HG03442 (cell line): ENCODE measurements around the gene FXYD5.
"Not testable (repeated sequence)": the region's sequence is repeated elsewhere in the genome, so short reads cannot be mapped to it uniquely, and the experiment has no call there.

Source experiments
- ATAC-seq: cut with Tn5 transposase; IDR thresholded peaks from one replicate; pipeline ENCODE4 v1.9.1; 2021; ENCODE audit warnings: mild to moderate bottlenecking, moderate library complexity; ENCODE audit not compliant: unreplicated experiment

FXYD5 gene

GRCh38 chr19:35136977-35137702, 17.4 kb upstream of the FXYD5 start:
- ATAC-seq, result no peak

GRCh38 chr19:35138305-35138892, 16.1 kb upstream of the FXYD5 start, which contains the start of gene FXYD1:
FXYD1 (plus strand) TSS chr19:35138824; CDS start chr19:35140080, 1,256 bp downstream.
- no peak for ATAC-seq

GRCh38 chr19:35140207-35140961, 14.2 kb upstream of the FXYD5 start:
- ATAC-seq, result no peak

GRCh38 chr19:35140962-35141836, 13.3 kb upstream of the FXYD5 start:
- ATAC-seq, result peak; percentile 45

- no peak for ATAC-seq
Observed at GRCh38 chr19:35141837-35142605, 12.5 kb upstream of the FXYD5 start.

- no peak for ATAC-seq
Observed at GRCh38 chr19:35142606-35143230, 11.8 kb upstream of the FXYD5 start.

- ATAC-seq, result no peak
Observed at GRCh38 chr19:35143231-35143715, 11.3 kb upstream of the FXYD5 start, which contains the start of gene FXYD7. FXYD7 (plus strand) TSS chr19:35143255; CDS start chr19:35143334, 79 bp downstream.

GRCh38 chr19:35143818-35144217, 10.7 kb upstream of the FXYD5 start:
- no peak for ATAC-seq

GRCh38 chr19:35144259-35144599, 10.3 kb upstream of the FXYD5 start:
- ATAC-seq, result no peak

GRCh38 chr19:35144600-35145436, 9.7 kb upstream of the FXYD5 start:
- no peak for ATAC-seq

- ATAC-seq, result no peak
Observed at GRCh38 chr19:35146746-35147459, 7.6 kb upstream of the FXYD5 start.

GRCh38 chr19:35149463-35149862, 5.1 kb upstream of the FXYD5 start:
- ATAC-seq, result no peak

GRCh38 chr19:35150445-35150844, 4.1 kb upstream of the FXYD5 start:
- no peak for ATAC-seq

- ATAC-seq, result no peak
Observed at GRCh38 chr19:35151273-35152065, 3.1 kb upstream of the FXYD5 start.

- not testable (repeated sequence) for ATAC-seq
Observed at GRCh38 chr19:35153129-35153522, 1.4 kb upstream of the FXYD5 start.

GRCh38 chr19:35153701-35154524, 622 bp upstream of the FXYD5 start:
- no peak for ATAC-seq
